OCI-LY1 (cell line): Measurements from ENCODE around the gene TXNRD3.

Source experiments
- H2AFZ ChIP-seq: fragments of 200-600 bp; sonication (generic), shearing (Covaris generic); 2 replicates; pipeline ENCODE4 v1.6.0; 2014; ENCODE audit warnings: antibody characterized with exemption, mild to moderate bottlenecking, low read length
- H3F3A ChIP-seq: fragments of 200-600 bp; sonication (generic), shearing (Covaris generic); 2 replicates; pipeline ENCODE4 v1.6.0; 2014; ENCODE audit warnings: mild to moderate bottlenecking, antibody characterized with exemption, low read length, moderate library complexity; ENCODE audit not compliant: insufficient read depth
- H3K27ac ChIP-seq: fragments of 200-600 bp; sonication (generic); 2 replicates; pipeline ENCODE4 v1.5.1; 2014; ENCODE audit warnings: low read length, mixed run types, mild to moderate bottlenecking, low read depth; ENCODE audit not compliant: poor library complexity, severe bottlenecking
- H3K27me3 ChIP-seq: fragments of 200-600 bp; sonication (generic); 2 replicates; pipeline ENCODE4 v1.6.0; 2014; ENCODE audit warnings: antibody characterized with exemption, mild to moderate bottlenecking, low read length, moderate library complexity; ENCODE audit not compliant: insufficient read depth
- H3K36me3 ChIP-seq: fragments of 200-600 bp; sonication (generic); 2 replicates; pipeline ENCODE4 v1.6.1; 2014; ENCODE audit warnings: mild to moderate bottlenecking, antibody characterized with exemption, low read length, moderate library complexity, mixed read lengths; ENCODE audit not compliant: insufficient read depth
- H3K4me1 ChIP-seq: fragments of 200-600 bp; sonication (generic); 2 replicates; pipeline ENCODE4 v1.5.1; 2014; ENCODE audit warnings: mild to moderate bottlenecking, low read length, moderate library complexity; ENCODE audit not compliant: insufficient read depth, severe bottlenecking
- H3K4me2 ChIP-seq: fragments of 200-600 bp; sonication (generic), shearing (Covaris generic); 2 replicates; pipeline ENCODE4 v1.6.1; 2014; ENCODE audit warnings: low read length
- H3K4me3 ChIP-seq: fragments of 200-600 bp; sonication (generic); 2 replicates; pipeline ENCODE4 v1.5.1; 2014; ENCODE audit warnings: low read length, low read depth, mild to moderate bottlenecking, mixed read lengths; ENCODE audit not compliant: poor library complexity, severe bottlenecking
- H3K79me2 ChIP-seq: fragments of 200-600 bp; shearing (Covaris generic); 2 replicates; pipeline ENCODE4 v1.6.1; 2016; ENCODE audit warnings: mixed run types, low read length, mixed read lengths; ENCODE audit not compliant: insufficient read depth
- H3K9ac ChIP-seq: fragments of 200-600 bp; sonication (generic), shearing (Covaris generic); 2 replicates; pipeline ENCODE4 v1.6.1; 2014; ENCODE audit warnings: mild to moderate bottlenecking, low read length, mixed read lengths
- H3K9me2 ChIP-seq: fragments of 200-600 bp; sonication (generic), shearing (Covaris generic); 2 replicates; pipeline ENCODE4 v1.6.1; 2014; ENCODE audit warnings: low read depth, mild to moderate bottlenecking, low read length, mixed read lengths
- H3K9me3 ChIP-seq: fragments of 200-600 bp; shearing (Covaris generic); 2 replicates; pipeline ENCODE4 v1.6.1; 2014; ENCODE audit warnings: low read length, mixed read lengths
- H4K20me1 ChIP-seq: fragments of 200-600 bp; sonication (generic), shearing (Covaris generic); 2 replicates; pipeline ENCODE4 v1.6.0; 2016; ENCODE audit warnings: mild to moderate bottlenecking, low read length; ENCODE audit not compliant: insufficient read depth
- CTCF ChIP-seq: fragments of 200-600 bp; sonication (generic), shearing (Covaris generic); IDR thresholded peaks from 2 replicates; pipeline ENCODE4 v1.5.1; 2017; ENCODE audit warnings: mild to moderate bottlenecking, antibody characterized with exemption, low read length, moderate library complexity, mixed read lengths
- EZH2 ChIP-seq: fragments of 200-600 bp; sonication (generic), shearing (Covaris generic); IDR thresholded peaks from 2 replicates; pipeline ENCODE4 v1.8.0; 2017; ENCODE audit warnings: borderline replicate concordance, mixed run types, mild to moderate bottlenecking, antibody characterized with exemption, low read length, moderate library complexity, mixed read lengths

The TXNRD3 gene

DNA sequence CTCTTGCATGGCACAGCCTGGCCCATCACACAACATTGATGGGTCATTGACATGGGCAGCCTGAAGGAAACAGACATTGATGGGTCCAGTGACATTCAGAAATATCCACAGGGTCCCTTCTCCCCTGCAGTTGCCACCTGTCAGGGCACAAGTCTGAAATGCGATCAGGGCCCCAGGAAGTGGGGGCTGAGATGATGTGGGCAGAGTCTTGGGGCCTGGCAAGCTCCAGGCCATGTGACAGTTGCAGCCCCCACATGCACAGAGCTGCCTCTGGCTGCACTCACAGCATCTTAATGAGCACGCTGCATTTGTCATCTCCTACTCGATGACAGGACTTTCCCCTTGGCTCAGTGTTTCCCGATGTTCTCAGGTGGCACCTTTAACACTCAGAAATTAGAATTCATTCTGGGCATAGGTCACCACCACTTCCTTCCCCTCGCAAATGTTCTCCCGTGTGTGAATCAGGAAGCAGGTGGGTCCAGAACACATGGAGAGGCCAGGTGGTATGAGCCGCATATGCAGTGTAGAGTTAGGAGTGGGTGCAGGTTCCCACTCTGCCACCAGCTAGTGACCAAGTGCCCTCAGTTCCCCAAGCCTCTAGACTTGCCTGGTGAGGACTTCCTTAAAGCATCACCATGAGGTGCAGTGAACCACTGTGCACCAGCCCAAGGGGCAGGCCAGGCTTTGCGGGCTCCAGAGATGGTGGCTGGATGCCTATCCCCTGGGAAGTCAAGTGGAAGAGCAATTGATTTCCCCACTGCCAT is 1.6 kb upstream of the TXNRD3 start:
- Histone ChIP-seq H3K4me2 (no peak overlapping the region), H3K4me3 (no peak overlapping the region), H3K27me3 (peaks cover 14% of the 10 kb centered on the region; the same call in 1 of the 2 replicates)

DNA sequence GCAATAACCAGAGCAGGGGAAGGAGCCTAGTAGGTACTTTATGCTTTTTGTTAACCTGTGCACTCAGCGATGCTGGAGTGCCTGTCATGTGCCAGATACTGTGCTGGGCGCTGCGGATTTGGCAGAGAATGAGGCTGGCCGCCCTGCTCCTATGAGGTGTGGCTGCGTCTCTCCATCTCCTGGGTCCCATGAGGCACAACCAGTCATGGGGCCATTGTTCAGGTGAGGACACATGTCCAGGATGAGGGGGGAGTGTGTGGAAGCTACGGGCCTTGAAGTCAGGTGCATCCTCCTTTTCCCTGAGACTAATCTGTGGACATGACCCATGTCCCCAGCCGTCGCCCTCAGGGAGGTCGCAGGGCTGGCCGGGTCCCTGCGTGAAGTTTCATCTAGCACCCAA is 963 bp upstream of the TXNRD3 start:
- H3K4me1 ChIP-seq: no peaks in the 10 kb centered on the region
- H3F3A ChIP-seq: no peaks in the 10 kb centered on the region
- H3K4me3 ChIP-seq: no peak overlapping the region
- no peak overlapping the region for H3K27ac ChIP-seq
- H3K9me2 ChIP-seq: no peaks in the 10 kb centered on the region
- no peak overlapping the region for H2AFZ ChIP-seq
- H3K9ac ChIP-seq: no peak overlapping the region
- TF ChIP-seq CTCF (no peak), EZH2 (no peak)
- H3K4me2 ChIP-seq: no peak overlapping the region
- no peaks in the 10 kb centered on the region for H3K9me3 ChIP-seq
- no peaks in the 10 kb centered on the region for H3K79me2 ChIP-seq
- no peaks in the 10 kb centered on the region for H4K20me1 ChIP-seq
- no peaks in the 10 kb centered on the region for H3K36me3 ChIP-seq
- H3K27me3 ChIP-seq: peaks cover 14% of the 10 kb centered on the region; the same call in 1 of the 2 replicates

More for the DNA sequence above, 1.6 kb upstream of the TXNRD3 start:
- Histone ChIP-seq H4K20me1 (no peaks in the 10 kb centered on the region), H3K4me1 (no peaks in the 10 kb centered on the region), H3K79me2 (no peaks in the 10 kb centered on the region), H3K27ac (no peak overlapping the region), H3K9ac (no peak overlapping the region), H3K9me3 (no peaks in the 10 kb centered on the region), H3K36me3 (no peaks in the 10 kb centered on the region), H3F3A (no peaks in the 10 kb centered on the region), H3K9me2 (no peaks in the 10 kb centered on the region), H2AFZ (no peak overlapping the region)
- TF ChIP-seq EZH2: no peak
- TF ChIP-seq CTCF: no peak

- Histone ChIP-seq H3K27ac (no peak overlapping the region), H3K9ac (no peak overlapping the region), H3K9me3 (no peaks in the 10 kb centered on the region), H3K27me3 (peaks cover 7% of the 10 kb centered on the region; the same call in 1 of the 2 replicates), H3K36me3 (no peaks in the 10 kb centered on the region), H3K79me2 (no peaks in the 10 kb centered on the region), H2AFZ (no peak overlapping the region), H3K4me3 (no peak overlapping the region), H4K20me1 (no peaks in the 10 kb centered on the region), H3K4me1 (no peaks in the 10 kb centered on the region), H3F3A (no peaks in the 10 kb centered on the region), H3K9me2 (no peaks in the 10 kb centered on the region), H3K4me2 (no peak overlapping the region)
- TF ChIP-seq EZH2 (no peak), CTCF (no peak)
These were observed 5.3 kb downstream of the TXNRD3 start for GRCh38 chr3:126649556-126650092.
